Stimulated activated CD8-positive, alpha-beta memory T cell treated with anti-CD3 and anti-CD28 coated beads, Interleukin-7, amount 100 ng/mL, for 48 hours (primary cell): Measurements from ENCODE around the gene CCDC183.
"Not testable (repeated sequence)": the region's sequence is repeated elsewhere in the genome, so short reads cannot be mapped to it uniquely, and the experiment has no call there.

Source experiments
- DNase-seq, 2 donors: peaks; one replicate each; pipeline ENCODE4 v3.0.0-alpha.2; 2020; ENCODE audit warnings: low read depth in 1 of 2; ENCODE audit errors: extremely low read depth in 1 of 2

The CCDC183 gene

GRCh38 chr9:136796238-136796774 is at the start of gene CCDC183:
Gene CCDC183, plus strand, starts transcription at chr9:136796338. Its CDS starts 60 bp downstream, at chr9:136796398.
- DNase-seq: no peak

DNA sequence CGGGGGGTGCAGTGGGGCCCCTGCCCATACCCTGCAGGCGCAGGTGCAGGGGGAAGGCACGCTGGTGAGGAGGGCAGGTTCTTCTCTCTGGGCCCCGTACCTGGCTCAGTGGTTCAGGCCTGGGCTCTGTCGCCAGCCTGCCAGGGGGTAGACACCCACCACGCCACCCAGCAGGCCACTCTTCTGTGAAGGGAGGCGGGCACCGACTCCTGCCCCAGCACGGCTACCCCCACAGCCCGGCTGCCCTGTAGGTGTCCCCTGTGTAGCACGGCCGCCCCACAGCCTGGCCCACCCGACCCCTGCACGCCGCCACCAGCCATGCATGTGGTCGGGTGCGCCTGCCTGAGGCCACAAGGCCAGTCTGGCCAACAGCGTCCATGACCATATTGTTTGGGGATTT is 49.5 kb upstream of the CCDC183 start:
- no peak for DNase-seq

DNA sequence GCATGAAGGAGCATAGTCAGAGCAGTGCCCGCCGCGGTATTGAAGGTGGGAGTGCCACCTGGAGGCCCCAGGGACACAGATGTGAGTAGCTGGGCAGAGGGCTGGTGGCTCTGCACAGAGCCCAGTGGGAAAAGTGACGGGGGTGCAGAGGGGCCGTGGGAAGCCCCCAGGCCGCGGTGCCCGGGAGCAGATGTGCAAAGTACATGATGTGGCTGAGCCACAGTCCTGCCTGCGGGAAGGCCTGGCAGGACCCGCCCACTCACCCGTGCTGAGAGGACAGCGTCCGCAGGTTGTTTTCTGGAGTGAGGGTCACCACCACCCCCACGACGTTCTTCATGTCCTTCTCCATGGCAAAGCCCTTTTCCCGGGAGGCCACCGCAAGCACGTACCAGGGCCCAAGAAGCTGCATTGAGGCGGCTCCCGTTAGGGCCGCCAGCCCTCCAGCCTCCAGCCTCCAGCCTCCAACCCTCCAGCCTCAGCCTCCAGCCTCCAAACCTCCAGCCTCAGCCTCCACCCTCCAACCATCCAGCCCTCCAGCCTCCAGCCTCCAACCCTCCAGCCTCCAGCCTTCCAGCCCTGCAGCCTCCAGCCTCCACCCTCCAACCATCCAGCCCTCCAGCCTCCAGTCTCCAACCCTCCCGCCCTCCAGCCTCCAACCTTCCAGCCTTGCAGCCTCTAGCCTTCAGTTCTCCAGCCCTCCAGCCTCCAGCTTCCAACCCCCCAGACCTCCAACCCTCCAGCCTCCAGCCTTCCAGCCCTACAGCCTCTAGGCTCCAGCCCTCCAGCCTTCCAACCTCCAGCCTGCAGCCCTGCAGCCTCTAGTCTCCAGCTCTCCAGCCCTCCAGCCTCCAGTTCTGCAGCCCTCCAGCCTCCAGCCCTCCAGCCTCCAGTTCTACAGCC is 48.7 kb upstream of the CCDC183 start:
- no peak for DNase-seq

GRCh38 chr9:136748201-136748600 is 47.9 kb upstream of the CCDC183 start, which contains the start of gene LCN6:
Gene LCN6, minus strand, starts transcription at chr9:136748525. Its CDS starts 42 bp downstream, at chr9:136748483.
- DNase-seq: no peak

- DNase-seq: no peak
Observed at GRCh38 chr9:136748666-136749611, 47.2 kb upstream of the CCDC183 start.

DNA sequence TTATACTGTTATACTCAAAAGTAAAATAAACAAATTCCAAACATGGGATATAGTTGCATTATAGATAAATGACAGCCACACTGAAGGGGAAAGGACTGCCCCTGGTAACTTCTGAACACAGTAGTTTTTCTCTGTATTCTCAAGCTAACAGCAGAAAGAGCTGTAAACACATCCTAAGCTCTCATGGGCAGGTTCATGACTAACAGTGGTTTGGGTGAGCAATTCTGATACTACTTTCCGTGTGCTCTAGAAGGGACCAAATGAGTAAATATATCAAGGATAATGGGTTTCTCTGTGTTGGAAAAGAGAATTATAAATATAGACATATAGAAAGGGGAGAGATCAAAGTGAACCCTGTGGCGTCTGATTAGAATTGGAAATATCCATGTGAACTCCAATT is 45.6 kb upstream of the CCDC183 start:
- DNase-seq: no peak

DNA sequence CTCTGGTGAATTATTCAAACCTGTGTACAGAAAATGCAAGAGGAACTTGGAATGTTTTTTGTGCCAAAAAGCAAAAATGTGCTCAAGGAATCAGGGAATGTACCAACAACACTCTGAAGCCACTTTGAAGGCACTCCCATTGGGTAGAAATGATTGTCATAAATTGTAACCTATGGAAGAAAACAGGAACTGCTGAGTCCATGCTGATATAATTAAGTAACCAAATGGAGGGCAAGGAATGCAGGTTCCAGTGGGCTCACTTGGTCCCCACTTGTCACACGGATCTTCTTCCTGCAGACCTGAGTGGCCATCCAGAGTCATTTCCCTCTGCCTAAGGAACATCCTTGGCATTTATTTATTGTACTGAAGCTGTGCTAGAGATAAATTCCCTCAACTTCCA is 44.9 kb upstream of the CCDC183 start:
- DNase-seq: no peak

- DNase-seq: no peak
Observed at GRCh38 chr9:136751814-136752213, 44.3 kb upstream of the CCDC183 start.

- no peak for DNase-seq
Observed at GRCh38 chr9:136753371-136754058, 42.6 kb upstream of the CCDC183 start.

DNA sequence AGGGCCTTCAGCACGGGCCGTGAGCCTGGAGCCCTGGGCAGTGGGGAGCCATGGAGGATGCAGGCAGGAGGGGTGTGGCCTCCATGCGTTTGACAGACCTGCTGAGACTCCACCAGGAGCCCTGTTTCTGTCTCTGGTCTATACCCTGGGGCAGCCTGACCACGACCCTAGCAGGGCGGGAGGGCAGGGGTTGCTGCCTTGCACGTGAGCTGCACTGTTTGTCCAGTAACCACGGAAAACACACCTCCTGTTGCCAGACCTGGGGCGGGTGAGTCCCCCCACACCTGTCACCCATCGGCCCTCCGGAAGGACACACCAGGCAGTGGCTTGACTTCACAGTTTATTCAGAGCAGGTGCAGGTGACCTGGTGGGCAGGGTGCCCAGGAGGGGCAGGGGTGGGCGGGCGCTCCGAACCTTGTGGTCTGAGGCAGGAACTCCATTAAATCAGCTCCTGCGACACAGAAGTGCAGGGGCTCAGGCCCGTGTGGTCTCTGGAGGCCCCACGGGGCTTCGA is 42.0 kb upstream of the CCDC183 start:
- DNase-seq: no peak

DNA sequence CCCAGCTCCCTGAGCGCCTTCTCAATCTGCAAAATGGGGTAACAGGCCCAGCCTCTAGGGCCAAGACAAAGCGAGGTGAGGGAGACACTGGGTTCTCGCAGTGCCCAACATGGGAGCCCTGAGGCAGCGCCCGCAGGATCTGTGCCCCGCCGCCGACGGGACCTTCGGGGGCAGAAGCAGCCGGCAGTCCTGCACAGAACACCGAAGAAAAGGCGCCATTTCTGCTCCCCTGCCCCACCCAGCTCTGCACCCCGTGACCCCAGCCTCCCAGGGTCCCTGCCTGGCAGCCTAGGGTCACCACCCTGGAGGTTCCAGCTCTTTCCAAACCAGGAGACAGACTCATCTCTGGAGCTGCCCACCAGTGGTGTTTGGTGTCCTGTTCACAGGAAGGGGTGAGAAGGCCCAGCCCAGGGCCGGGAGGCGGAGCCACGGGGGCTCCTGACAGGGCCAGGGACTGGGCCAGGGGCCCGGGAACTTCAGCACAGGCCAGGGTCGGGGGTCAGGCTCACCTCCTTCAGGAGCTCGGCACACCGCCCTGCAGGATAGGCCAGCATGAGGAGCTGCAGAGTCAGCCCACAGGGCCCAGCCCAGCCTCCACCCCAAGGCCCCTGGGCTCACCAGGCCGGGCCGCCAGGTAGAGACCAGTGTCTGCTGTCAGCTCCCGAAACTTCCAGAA is 41.4 kb upstream of the CCDC183 start:
- DNase-seq: no peak

DNA sequence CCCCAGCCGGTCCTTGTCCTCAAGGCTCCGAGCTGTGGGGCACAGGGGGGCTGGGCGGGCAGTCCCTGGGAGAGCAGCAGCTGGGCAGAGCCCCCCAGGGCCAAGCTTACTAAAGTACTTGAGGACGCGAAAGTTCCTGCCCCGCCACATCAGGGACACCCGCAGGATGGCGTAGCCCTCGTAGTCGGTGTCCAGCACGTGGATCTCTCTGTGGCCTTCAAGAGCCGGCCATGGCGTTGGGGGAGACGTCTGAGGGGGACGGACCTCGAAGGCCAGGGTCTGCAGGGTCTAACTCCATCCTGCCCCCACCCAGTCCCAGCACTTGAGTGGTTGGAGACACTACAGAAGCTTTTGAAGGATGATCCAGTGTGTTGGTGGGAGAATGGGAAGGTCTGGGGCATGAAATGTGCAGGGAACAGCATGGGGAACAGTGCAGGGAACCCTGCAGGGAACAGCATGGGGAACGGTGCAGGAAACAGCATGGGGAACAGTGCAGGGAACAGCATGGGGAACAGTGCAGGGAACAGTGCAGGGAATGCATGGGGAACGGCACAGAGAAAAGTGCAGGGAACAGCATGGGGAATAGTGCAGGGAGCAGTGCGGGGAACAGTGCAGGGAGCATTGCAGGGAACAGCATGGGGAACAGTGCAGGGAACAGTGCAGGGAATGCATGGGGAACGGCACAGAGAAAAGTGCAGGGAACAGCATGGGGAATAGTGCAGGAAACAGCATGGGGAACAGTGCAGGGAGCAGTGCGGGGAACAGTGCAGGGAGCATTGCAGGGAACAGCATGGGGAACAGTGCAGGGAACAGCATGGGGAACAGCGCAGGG is 40.6 kb upstream of the CCDC183 start:
- not testable (repeated sequence) for DNase-seq

DNA sequence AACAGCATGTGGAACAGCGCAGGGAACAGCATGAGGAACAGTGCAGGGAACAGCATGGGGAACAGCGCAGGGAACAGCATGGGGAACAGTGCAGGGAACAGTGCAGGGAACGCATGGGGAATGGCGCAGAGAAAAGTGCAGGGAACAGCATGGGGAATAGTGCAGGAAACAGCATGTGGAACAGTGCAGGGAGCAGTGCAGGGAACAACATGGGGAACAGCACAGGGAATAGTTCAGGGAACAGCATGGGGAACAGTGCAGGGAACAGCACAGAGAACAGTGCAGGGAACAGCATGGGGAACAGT is 40.1 kb upstream of the CCDC183 start:
- no peak for DNase-seq

DNA sequence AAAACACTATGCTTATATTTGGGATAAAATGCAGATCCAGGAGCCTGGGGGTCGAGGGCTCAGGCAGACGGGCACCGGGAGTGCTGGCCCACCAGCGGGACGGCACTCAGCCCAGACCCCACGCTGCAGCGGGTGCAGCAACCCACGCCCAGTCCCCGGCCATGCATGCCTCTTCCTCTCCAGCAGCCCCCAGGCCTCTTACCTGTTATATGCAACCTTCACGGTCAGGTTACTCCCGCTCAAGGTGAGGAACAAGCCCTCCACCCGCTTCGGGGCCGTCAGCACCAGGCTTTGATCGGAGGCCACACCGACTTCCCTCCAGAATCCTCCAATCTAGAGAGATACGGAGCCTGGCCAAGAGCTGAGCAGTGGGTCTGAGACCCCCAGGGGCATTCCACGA is 39.3 kb upstream of the CCDC183 start:
- no peak for DNase-seq

GRCh38 chr9:136757328-136757727 is 38.8 kb upstream of the CCDC183 start:
- DNase-seq: no peak

GRCh38 chr9:136757751-136758140 is 38.4 kb upstream of the CCDC183 start:
- DNase-seq: no peak

GRCh38 chr9:136759001-136759400 is 37.1 kb upstream of the CCDC183 start:
- no peak for DNase-seq

DNA sequence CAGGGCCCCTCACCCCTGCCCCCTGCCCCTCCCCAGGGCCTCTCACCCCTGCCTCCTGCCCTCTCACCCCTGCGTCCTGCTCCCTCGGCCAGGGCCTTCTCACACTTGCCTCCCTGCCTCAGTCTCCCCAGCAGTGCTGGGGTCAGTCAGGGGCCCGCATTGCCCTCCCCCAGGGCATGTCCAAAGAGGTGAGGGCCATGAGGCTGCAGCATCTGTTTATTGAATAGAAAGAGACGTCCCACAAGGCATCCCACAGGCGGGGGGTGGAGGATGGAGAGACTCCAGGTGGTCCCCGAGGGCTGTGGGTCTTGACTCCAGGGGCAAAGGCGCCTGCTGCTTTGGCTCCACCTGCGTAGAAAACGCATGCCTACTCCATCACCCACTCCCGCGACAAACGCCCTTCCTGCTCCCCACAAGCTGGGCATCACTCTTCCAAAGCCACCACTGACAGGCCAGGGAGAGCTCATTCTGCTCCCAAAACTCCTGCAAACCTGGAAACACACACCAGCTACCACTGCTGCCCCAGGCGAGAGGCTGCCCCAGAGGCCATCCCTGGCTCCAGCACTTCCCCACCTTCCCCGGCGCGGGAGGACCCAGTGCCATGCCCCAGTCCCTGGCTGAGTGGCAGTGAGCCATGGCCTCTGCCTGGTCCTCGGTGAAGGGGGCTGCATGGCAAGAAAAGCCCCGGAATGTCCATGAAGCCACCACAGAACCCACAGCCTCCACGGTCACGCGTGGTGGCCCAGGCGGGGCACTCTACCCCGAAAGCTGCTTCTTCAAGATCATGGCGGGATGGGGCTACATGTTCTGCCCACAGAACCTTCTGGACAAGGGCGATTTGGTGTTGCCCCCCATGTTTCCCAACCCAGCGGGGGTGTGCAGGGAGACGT is 36.5 kb upstream of the CCDC183 start:
- DNase-seq: no peak
